ENCODE data around the gene BLOC1S1. TPM values are rescaled to one million over a fixed set of nuclear protein-coding genes. Genes with fewer than 3 reads are reported as not detected.
A peak's percentile ranks its signal among the peaks of the same experiment; 100 is the strongest.

BLOC1S1 gene
- polyA plus RNA-seq, 1 donor (not counting 4 experiments of a cell fraction or from before 2014, with no cell fraction given) = 62.5 TPM

DNA sequence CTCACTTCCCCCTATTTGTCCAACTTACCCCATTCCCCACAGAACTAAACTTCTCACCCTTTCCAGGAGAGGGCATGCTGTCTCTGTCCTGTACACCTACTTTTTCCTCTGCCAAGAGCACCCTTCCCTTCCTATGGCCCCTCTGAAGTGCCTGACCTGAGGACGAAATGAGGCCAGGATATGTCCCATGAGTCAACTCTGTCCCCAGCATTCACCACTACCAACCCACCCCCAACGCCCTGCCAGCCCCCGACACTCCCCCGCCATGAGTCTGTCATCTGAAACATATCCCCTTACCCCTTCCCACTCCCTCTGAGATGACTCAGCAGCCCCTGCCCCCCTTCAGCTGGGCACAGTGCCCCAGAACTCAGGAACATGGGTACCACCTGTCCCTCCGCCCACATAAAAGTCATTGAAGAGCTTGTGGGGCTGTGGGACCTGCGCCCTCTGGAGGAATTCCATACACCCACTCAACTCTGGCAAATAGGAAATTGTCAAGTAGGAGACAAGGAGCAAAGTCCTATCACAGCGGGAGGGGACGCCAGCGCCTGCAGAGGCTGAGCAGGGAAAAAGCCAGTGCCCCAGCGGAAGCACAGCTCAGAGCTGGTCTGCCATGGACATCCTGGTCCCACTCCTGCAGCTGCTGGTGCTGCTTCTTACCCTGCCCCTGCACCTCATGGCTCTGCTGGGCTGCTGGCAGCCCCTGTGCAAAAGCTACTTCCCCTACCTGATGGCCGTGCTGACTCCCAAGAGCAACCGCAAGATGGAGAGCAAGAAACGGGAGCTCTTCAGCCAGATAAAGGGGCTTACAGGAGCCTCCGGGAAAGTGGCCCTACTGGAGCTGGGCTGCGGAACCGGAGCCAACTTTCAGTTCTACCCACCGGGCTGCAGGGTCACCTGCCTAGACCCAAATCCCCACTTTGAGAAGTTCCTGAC is 34.4 kb upstream of the BLOC1S1 start:
- H3K9ac ChIP-seq (ENCODE audit: control insufficient read depth, extremely low read depth, insufficient read depth, low read length) = no peak overlapping the region
- no peak overlapping the region for H3K4me2 ChIP-seq (ENCODE audit: control insufficient read depth, extremely low read depth, insufficient read depth, low read depth, low read length)
- no peaks in the 10 kb centered on the region for H3K36me3 ChIP-seq (ENCODE audit: control insufficient read depth in 2 of 2, extremely low read depth in 1 of 2, insufficient read depth in 2 of 2, low read length in 2 of 2)
- DNase-seq (ENCODE audit: low read depth, low spot score) (no peak), FAIRE-seq (no peak)
- H2AFZ ChIP-seq (ENCODE audit: control insufficient read depth, low read length) = no peak overlapping the region
- H3K9me3 ChIP-seq (ENCODE audit: control insufficient read depth, low read depth, low read length) = no peaks in the 10 kb centered on the region
- no peaks in the 10 kb centered on the region for H4K20me1 ChIP-seq (ENCODE audit: control insufficient read depth, extremely low read depth, insufficient read depth, low read length)
- no peak overlapping the region for H3K27ac ChIP-seq (ENCODE audit: control insufficient read depth, insufficient read depth, low read length)
- no peaks in the 10 kb centered on the region for H3K79me2 ChIP-seq (ENCODE audit: control insufficient read depth, insufficient read depth, low read length)
- H3K27me3 ChIP-seq (ENCODE audit: control insufficient read depth, extremely low read depth, insufficient read depth, low read length) = peaks cover 12% of the 10 kb centered on the region
- dilution Hi-C loops (cut with MboI; ENCODE audit: extremely low pct_ligation_motif_present, low sequenced_read_pairs) = no loop called here
- no peak for TF ChIP-seq EZH2 (IDR thresholded peaks at IDR 0.05; ENCODE audit: low read length)
- TF ChIP-seq, protein P1, sequence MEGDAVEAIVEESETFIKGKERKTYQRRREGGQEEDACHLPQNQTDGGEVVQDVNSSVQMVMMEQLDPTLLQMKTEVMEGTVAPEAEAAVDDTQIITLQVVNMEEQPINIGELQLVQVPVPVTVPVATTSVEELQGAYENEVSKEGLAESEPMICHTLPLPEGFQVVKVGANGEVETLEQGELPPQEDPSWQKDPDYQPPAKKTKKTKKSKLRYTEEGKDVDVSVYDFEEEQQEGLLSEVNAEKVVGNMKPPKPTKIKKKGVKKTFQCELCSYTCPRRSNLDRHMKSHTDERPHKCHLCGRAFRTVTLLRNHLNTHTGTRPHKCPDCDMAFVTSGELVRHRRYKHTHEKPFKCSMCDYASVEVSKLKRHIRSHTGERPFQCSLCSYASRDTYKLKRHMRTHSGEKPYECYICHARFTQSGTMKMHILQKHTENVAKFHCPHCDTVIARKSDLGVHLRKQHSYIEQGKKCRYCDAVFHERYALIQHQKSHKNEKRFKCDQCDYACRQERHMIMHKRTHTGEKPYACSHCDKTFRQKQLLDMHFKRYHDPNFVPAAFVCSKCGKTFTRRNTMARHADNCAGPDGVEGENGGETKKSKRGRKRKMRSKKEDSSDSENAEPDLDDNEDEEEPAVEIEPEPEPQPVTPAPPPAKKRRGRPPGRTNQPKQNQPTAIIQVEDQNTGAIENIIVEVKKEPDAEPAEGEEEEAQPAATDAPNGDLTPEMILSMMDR (optimal IDR thresholded peaks at IDR 0.05 in 1 of 3, IDR thresholded peaks at IDR 0.05 in 1 of 3, conservative IDR thresholded peaks at IDR 0.05 in 1 of 3; ENCODE audit: extremely low read depth in 1 of 3, insufficient read depth in 2 of 3, low read length in 3 of 3) = peak; percentile 11 to 68 (median 33)
- H3K9me1 ChIP-seq (ENCODE audit: control insufficient read depth, extremely low read depth, insufficient read depth, low read length) = no peaks in the 10 kb centered on the region
- no peak overlapping the region for H3K4me3 ChIP-seq (ENCODE audit: control insufficient read depth in 2 of 3, extremely low read depth in 1 of 3, insufficient read depth in 2 of 3, low read depth in 1 of 3, low read length in 3 of 3)
- H3K4me1 ChIP-seq (ENCODE audit: control insufficient read depth, extremely low read depth, insufficient read depth, low read length) = no peaks in the 10 kb centered on the region

DNA sequence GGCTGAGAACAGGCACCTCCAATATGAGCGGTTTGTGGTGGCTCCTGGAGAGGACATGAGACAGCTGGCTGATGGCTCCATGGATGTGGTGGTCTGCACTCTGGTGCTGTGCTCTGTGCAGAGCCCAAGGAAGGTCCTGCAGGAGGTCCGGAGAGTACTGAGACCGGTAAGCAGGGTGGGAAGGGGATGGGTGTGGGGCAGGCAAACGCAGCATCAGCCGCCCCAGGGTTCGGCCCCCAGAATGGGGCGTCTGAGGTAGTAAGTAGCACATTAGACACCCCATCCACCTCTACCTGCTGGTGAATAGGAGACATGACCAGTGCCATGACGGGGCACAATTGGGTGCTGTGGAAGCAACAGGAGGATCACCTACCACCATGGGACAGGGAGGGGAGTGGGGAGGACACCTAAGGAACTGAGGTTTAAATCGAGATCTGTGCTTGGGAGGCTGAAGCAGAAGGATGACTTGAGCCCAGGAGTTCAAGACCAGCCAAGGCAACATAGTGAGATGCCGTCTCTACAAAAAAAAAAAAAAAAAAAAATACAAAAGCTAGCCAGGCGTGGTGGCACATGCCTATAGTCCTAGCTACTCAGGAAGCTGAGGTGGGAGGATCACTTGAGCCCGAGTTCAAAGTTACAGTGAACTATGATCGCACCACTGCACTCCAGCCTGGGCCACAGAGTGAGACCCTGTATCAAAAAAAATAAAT is 33.6 kb upstream of the BLOC1S1 start:
- no peak overlapping the region for H3K27ac ChIP-seq (ENCODE audit: control insufficient read depth, insufficient read depth, low read length)
- H3K36me3 ChIP-seq (ENCODE audit: control insufficient read depth in 2 of 2, extremely low read depth in 1 of 2, insufficient read depth in 2 of 2, low read length in 2 of 2) = no peaks in the 10 kb centered on the region
- no peak overlapping the region for H3K9ac ChIP-seq (ENCODE audit: control insufficient read depth, extremely low read depth, insufficient read depth, low read length)
- H3K4me3 ChIP-seq (ENCODE audit: control insufficient read depth in 2 of 3, extremely low read depth in 1 of 3, insufficient read depth in 2 of 3, low read depth in 1 of 3, low read length in 3 of 3) = no peak overlapping the region
- no peak overlapping the region for H2AFZ ChIP-seq (ENCODE audit: control insufficient read depth, low read length)
- no peaks in the 10 kb centered on the region for H3K9me1 ChIP-seq (ENCODE audit: control insufficient read depth, extremely low read depth, insufficient read depth, low read length)
- peaks cover 12% of the 10 kb centered on the region for H3K27me3 ChIP-seq (ENCODE audit: control insufficient read depth, extremely low read depth, insufficient read depth, low read length)
- FAIRE-seq = no peak
- dilution Hi-C loops (cut with MboI; ENCODE audit: extremely low pct_ligation_motif_present, low sequenced_read_pairs) = no loop called here
- no peaks in the 10 kb centered on the region for H3K4me1 ChIP-seq (ENCODE audit: control insufficient read depth, extremely low read depth, insufficient read depth, low read length)
- no peaks in the 10 kb centered on the region for H3K79me2 ChIP-seq (ENCODE audit: control insufficient read depth, insufficient read depth, low read length)
- no peak for TF ChIP-seq EZH2 (IDR thresholded peaks at IDR 0.05; ENCODE audit: low read length)
- TF ChIP-seq, protein P1 (optimal IDR thresholded peaks at IDR 0.05 in 1 of 3, IDR thresholded peaks at IDR 0.05 in 1 of 3, conservative IDR thresholded peaks at IDR 0.05 in 1 of 3; ENCODE audit: extremely low read depth in 1 of 3, insufficient read depth in 2 of 3, low read length in 3 of 3) = no peak
- H3K9me3 ChIP-seq (ENCODE audit: control insufficient read depth, low read depth, low read length) = no peaks in the 10 kb centered on the region
- H4K20me1 ChIP-seq (ENCODE audit: control insufficient read depth, extremely low read depth, insufficient read depth, low read length) = no peaks in the 10 kb centered on the region
- no peak for DNase-seq (ENCODE audit: low read depth, low spot score)
- no peak overlapping the region for H3K4me2 ChIP-seq (ENCODE audit: control insufficient read depth, extremely low read depth, insufficient read depth, low read depth, low read length)

All from keratinocyte (primary cell).